H1 (cell line): ENCODE data around the gene CCDC82. TPM values are rescaled to one million over a fixed set of nuclear protein-coding genes. Genes with fewer than 3 reads are reported as not detected.

Experiments
- CTCF ChIA-PET: fragments of 300-600 bp; sonication (Branson Sonifier 250); formaldehyde crosslinking; loops from one replicate; lab custom pipeline; 2021; ENCODE audit not compliant: partially characterized antibody; lab: Charles Lee
- POLR2A ChIA-PET: fragments of 300-600 bp; sonication (Branson Sonifier 250); formaldehyde crosslinking; loops from one replicate; lab custom pipeline; 2021; ENCODE audit warnings: inconsistent platforms; ENCODE audit not compliant: partially characterized antibody; lab: Charles Lee
- DNase-seq, 2 experiments: peaks; one replicate each; pipeline versions ENCODE4 v3.0.0 to v3.0.0-alpha.2; 2010 to 2022; ENCODE audit warnings: low spot score in 2 of 2, low read depth in 1 of 2, mixed read lengths in 1 of 2
- FAIRE-seq: peaks from 2 replicates; lab custom pipeline; 2011; peaks lifted over from hg19 to GRCh38; lab: Jason Lieb, UNC
- H2AFZ ChIP-seq: 2 replicates; pipeline ENCODE4 v1.8.1; 2012; ENCODE audit warnings: low read length, inconsistent platforms
- H2AK5ac ChIP-seq: 2 replicates; pipeline ENCODE4 v1.6.1; 2013; ENCODE audit warnings: low read depth, low read length
- H2BK120ac ChIP-seq: replicated peaks from 2 replicates; pipeline ENCODE3; 2013; ENCODE audit warnings: low read depth, low read length, inconsistent platforms
- H2BK12ac ChIP-seq: 2 replicates; pipeline ENCODE4 v1.6.1; 2013; ENCODE audit warnings: low read depth, low read length
- H2BK15ac ChIP-seq: 2 replicates; pipeline ENCODE4 v1.6.1; 2013; ENCODE audit warnings: low read length
- H2BK20ac ChIP-seq: 2 replicates; pipeline ENCODE4 v1.6.1; 2013; ENCODE audit warnings: low read length
- H2BK5ac ChIP-seq: 2 replicates; pipeline ENCODE4 v1.6.1; 2013; ENCODE audit warnings: low read depth, low read length
- H3K14ac ChIP-seq: 2 replicates; pipeline ENCODE4 v1.6.1; 2013; ENCODE audit warnings: inconsistent platforms; ENCODE audit not compliant: insufficient read length
- H3K18ac ChIP-seq: 2 replicates; pipeline ENCODE4 v1.6.1; 2013; ENCODE audit warnings: low read length; ENCODE audit errors: extremely low read depth
- H3K23ac ChIP-seq: 2 replicates; pipeline ENCODE4 v1.6.1; 2013; ENCODE audit warnings: inconsistent platforms; ENCODE audit not compliant: insufficient read length
- H3K23me2 ChIP-seq: 2 replicates; pipeline ENCODE4 v1.6.1; 2013; ENCODE audit warnings: low read depth, low read length
- H3K27ac ChIP-seq: 2 replicates; pipeline ENCODE4 v1.6.1; 2011; ENCODE audit warnings: low read depth, low read length, inconsistent platforms
- H3K27me3 ChIP-seq, 4 experiments: replicated peaks in 1 of 4; 1 replicate in 1 of 4; 2 replicates in 3 of 4; pipeline versions ENCODE4 v1.6.1 to v1.8.1; 2011 to 2013; ENCODE audit warnings: low read length in 3 of 4, mild to moderate bottlenecking in 3 of 4, inconsistent platforms in 2 of 4, mixed read lengths in 2 of 4, moderate library complexity in 1 of 4; ENCODE audit not compliant: control insufficient read depth in 3 of 4, insufficient read depth in 3 of 4; ENCODE audit errors: extremely low read depth in 1 of 4
- H3K36me3 ChIP-seq, 4 experiments: 2 replicates each; pipeline versions ENCODE4 v1.6.1 to v1.8.1; 2011 to 2013; ENCODE audit warnings: mild to moderate bottlenecking in 4 of 4, low read length in 3 of 4, moderate library complexity in 2 of 4, control low read depth in 1 of 4, inconsistent platforms in 1 of 4; ENCODE audit not compliant: insufficient read depth in 4 of 4, control insufficient read depth in 2 of 4
- H3K4ac ChIP-seq: replicated peaks from 2 replicates; pipeline ENCODE3; 2013; ENCODE audit warnings: low read length, low read depth, mixed read lengths, inconsistent platforms; ENCODE audit not compliant: insufficient read length
- H3K4me1 ChIP-seq, 4 experiments: replicated peaks in 1 of 4; 1 replicate in 1 of 4; 2 replicates in 3 of 4; pipeline versions ENCODE4 v1.6.1 to v1.8.1; 2011 to 2013; ENCODE audit warnings: low read length in 3 of 4, inconsistent platforms in 2 of 4, mixed read lengths in 1 of 4; ENCODE audit not compliant: insufficient read depth in 4 of 4, control insufficient read depth in 3 of 4
- H3K4me2 ChIP-seq, 2 experiments: 2 replicates each; pipeline versions ENCODE4 v1.6.1 to v1.8.1; 2011 to 2013; ENCODE audit warnings: low read depth in 2 of 2, low read length in 2 of 2, control low read depth in 1 of 2, inconsistent platforms in 1 of 2, mild to moderate bottlenecking in 1 of 2; ENCODE audit not compliant: insufficient read depth in 1 of 2
- H3K4me3 ChIP-seq, 4 experiments: fragments of 200-600, 300-600 bp in 1 of 4; sonication (generic), shearing (Covaris generic), sonication (Bioruptor Twin) in 1 of 4; 2 replicates each; pipeline versions ENCODE4 v1.5.1 to v1.8.1; 2011 to 2016; ENCODE audit warnings: low read length in 4 of 4, low read depth in 3 of 4, control low read depth in 2 of 4, inconsistent platforms in 2 of 4, mild to moderate bottlenecking in 2 of 4, mixed read lengths in 1 of 4, moderate library complexity in 1 of 4; ENCODE audit not compliant: insufficient read depth in 2 of 4; ENCODE audit errors: extremely low read depth in 1 of 4
- H3K56ac ChIP-seq: replicated peaks from 2 replicates; pipeline ENCODE3; 2013; ENCODE audit warnings: low read depth, mild to moderate bottlenecking, mixed read lengths, low read length, inconsistent platforms; ENCODE audit not compliant: insufficient read length
- H3K79me1 ChIP-seq: 2 replicates; pipeline ENCODE4 v1.6.1; 2013; ENCODE audit warnings: low read depth, low read length, control low read depth
- H3K79me2 ChIP-seq, 2 experiments: 2 replicates each; pipeline versions ENCODE4 v1.6.1 to v1.8.1; 2012 to 2013; ENCODE audit warnings: low read length in 2 of 2, mild to moderate bottlenecking in 2 of 2, inconsistent platforms in 1 of 2; ENCODE audit not compliant: insufficient read depth in 2 of 2, control insufficient read depth in 1 of 2
- H3K9ac ChIP-seq, 4 experiments: replicated peaks in 1 of 4; 1 replicate in 1 of 4; 2 replicates in 3 of 4; pipeline versions ENCODE4 v1.6.1 to v1.8.1; 2011 to 2013; ENCODE audit warnings: low read depth in 3 of 4, low read length in 3 of 4, control low read depth in 2 of 4, mild to moderate bottlenecking in 2 of 4, moderate library complexity in 2 of 4, inconsistent platforms in 1 of 4; ENCODE audit errors: extremely low read depth in 1 of 4
- H3K9me3 ChIP-seq, 2 experiments: 2 replicates each; pipeline versions ENCODE4 v1.6.1 to v1.8.1; 2012 to 2013; ENCODE audit warnings: mild to moderate bottlenecking in 2 of 2, moderate library complexity in 2 of 2, control low read depth in 1 of 2, inconsistent platforms in 1 of 2, low read depth in 1 of 2, low read length in 1 of 2, mixed read lengths in 1 of 2; ENCODE audit not compliant: insufficient read depth in 2 of 2
- H4K20me1 ChIP-seq, 2 experiments: replicated peaks in 1 of 2; 2 replicates each; pipeline versions ENCODE3 to v1.8.1; 2011 to 2013; ENCODE audit warnings: inconsistent platforms in 2 of 2, low read length in 2 of 2, mild to moderate bottlenecking in 1 of 2; ENCODE audit not compliant: insufficient read depth in 2 of 2, control insufficient read depth in 1 of 2
- H4K5ac ChIP-seq: 2 replicates; pipeline ENCODE4 v1.6.1; 2013; ENCODE audit warnings: low read length, low read depth, mixed read lengths, inconsistent platforms; ENCODE audit not compliant: insufficient read length
- H4K8ac ChIP-seq: 2 replicates; pipeline ENCODE4 v1.8.0; 2013; ENCODE audit warnings: mild to moderate bottlenecking, moderate library complexity, low read length, inconsistent platforms; ENCODE audit not compliant: insufficient read depth; ENCODE audit errors: extremely low read depth
- H4K91ac ChIP-seq: replicated peaks from 2 replicates; pipeline ENCODE3; 2013; ENCODE audit warnings: low read length, mixed read lengths, inconsistent platforms; ENCODE audit not compliant: insufficient read length
- ASH2L ChIP-seq: fragments of 200-600, 300-600 bp; sonication (generic); IDR thresholded peaks from one replicate; pipeline ENCODE4 v1.7.1; 2017; ENCODE audit warnings: low read length
- BACH1 ChIP-seq: IDR thresholded peaks from 2 replicates; pipeline ENCODE4 v1.6.1; 2012; ENCODE audit warnings: low read length, improper control_type of control experiment
- CBX8 ChIP-seq: fragments of 300-800, 300-1000 bp; sonication (generic); IDR thresholded peaks from 2 replicates; pipeline ENCODE4 v1.7.1; 2016; ENCODE audit warnings: low read depth, low read length, borderline replicate concordance
- CTCF ChIP-seq, 3 experiments: IDR thresholded peaks; 1 replicate in 2 of 3; 2 replicates in 1 of 3; pipeline versions ENCODE4 v1.5.1 to v1.6.1; 2011; ENCODE audit warnings: low read length in 3 of 3, mild to moderate bottlenecking in 3 of 3, inconsistent platforms in 2 of 3, low read depth in 1 of 3, moderate library complexity in 1 of 3; ENCODE audit not compliant: insufficient read depth in 1 of 3; ENCODE audit errors: control extremely low read depth in 1 of 3
- HDAC2 ChIP-seq, 2 experiments: fragments of 300-600 bp in 1 of 2; sonication (generic) in 1 of 2; IDR thresholded peaks; 2 replicates each; pipeline ENCODE4 v1.6.1; 2011 to 2012; ENCODE audit warnings: low read depth in 2 of 2, low read length in 2 of 2, mild to moderate bottlenecking in 2 of 2, moderate library complexity in 2 of 2, borderline replicate concordance in 1 of 2, inconsistent platforms in 1 of 2
- KDM4A ChIP-seq: IDR thresholded peaks from one replicate; pipeline ENCODE4 v1.7.1; 2012; ENCODE audit warnings: low read depth, mild to moderate bottlenecking, moderate library complexity, low read length, inconsistent platforms; ENCODE audit not compliant: severe bottlenecking
- RNF2 ChIP-seq: fragments of 200-900, 300-1000 bp; sonication (generic); IDR thresholded peaks from 2 replicates; pipeline ENCODE4 v1.7.1; 2016; ENCODE audit warnings: borderline replicate concordance, low read depth, mild to moderate bottlenecking, antibody characterized with exemption, low read length; ENCODE audit not compliant: poor library complexity, severe bottlenecking; ENCODE audit errors: missing control alignments
- SP1 ChIP-seq: IDR thresholded peaks from 2 replicates; pipeline ENCODE4 v1.6.1; 2011; ENCODE audit warnings: low read depth, low read length
- USF2 ChIP-seq: IDR thresholded peaks from 2 replicates; pipeline ENCODE4 v1.6.1; 2011; ENCODE audit warnings: low read length, improper control_type of control experiment
- WGBS, 2 experiments: shearing (Covaris generic) in 1 of 2; methylation state at CpG; one replicate each; pipeline versions ENCODE4 v1.1.6 to v1.1.7; 2013 to 2015; ENCODE audit warnings: low lambda C conversion rate in 2 of 2, mixed read lengths in 2 of 2, inconsistent platforms in 1 of 2, low coverage in 1 of 2, missing lambda C conversion rate in 1 of 2; ENCODE audit not compliant: insufficient replicate concordance in 2 of 2, insufficient coverage in 1 of 2, insufficient read length in 1 of 2; ENCODE audit errors: extremely low coverage in 1 of 2, missing lambda C conversion rate in 1 of 2; 5-methylcytosine and 5-hydroxymethylcytosine counted together
- polyA plus RNA-seq, 7 experiments: library from polyadenylated mRNA; depleted of rRNA in 3 of 7; stranded (reverse) in 5 of 7; unstranded in 2 of 7; fragments of >200 nt in 5 of 7; fragments of 200-250 nt in 2 of 7; gene quantifications; 1 replicate in 5 of 7; 2 replicates in 1 of 7; 4 replicates in 1 of 7; pipeline versions ENCODE4 v1.2.1 to v1.2.3, GENCODE V29; 2011 to 2013; ENCODE audit warnings: missing spikeins in 2 of 7, mixed read lengths in 2 of 7
- total RNA-seq: library from RNA; stranded (reverse); fragmentation: NEBNext Ultra II Directional; extraction: Animal tissue kit (Norgen Biotek cat#: 25700); gene quantifications from 2 replicates; pipeline ENCODE4 v1.2.1, GENCODE V29; 2021

Gene CCDC82
- total and polyA plus RNA-seq, 2 of the 8 experiments (the other 6 are each of a cell fraction or from before 2014, with no cell fraction given), result 6.0 to 15.2 TPM

GRCh38 chr11:96311120-96311568 lies 78.6 kb downstream of the CCDC82 start:
- Histone ChIP-seq H3K36me3 (no peaks in the 10 kb centered on the region), H2BK15ac (no peak overlapping the region), H3K9ac (no peak overlapping the region), H3K14ac (no peak overlapping the region), H3K4ac (no peak overlapping the region), H3K79me1 (no peaks in the 10 kb centered on the region; the same call in 1 of the 2 replicates), H2BK5ac (no peak overlapping the region), H3K27ac (no peak overlapping the region), H2BK12ac (no peak overlapping the region), H3K4me2 (no peak overlapping the region), H4K20me1 (no peaks in the 10 kb centered on the region), H3K4me1 (peaks cover 0 to 15% (median 10%) of the 10 kb centered on the region in 4 experiments; a peak in 4 of 7 replicates), H3K27me3 (no peaks in the 10 kb centered on the region), H2AFZ (no peak overlapping the region), H3K18ac (no peak overlapping the region), H2AK5ac (no peak overlapping the region), H2BK20ac (no peak overlapping the region), H3K9me3 (no peaks in the 10 kb centered on the region), H3K4me3 (no peak overlapping the region), H4K8ac (no peak overlapping the region), H3K79me2 (no peaks in the 10 kb centered on the region), H3K23ac (no peak overlapping the region), H2BK120ac (no peak overlapping the region), H3K23me2 (no peaks in the 10 kb centered on the region), H3K56ac (no peak overlapping the region), H4K5ac (no peak overlapping the region), H4K91ac (no peak overlapping the region)
- CTCF ChIA-PET, result interaction anchor here (0.6 to 2.5 kb wide), 10 partner anchors 11 to 1132 kb away, joined by 3 to 11 read pairs (median 4); partner anchors contain the start of gene MAML2
- no peak for DNase-seq
- WGBS, 2 experiments, result 100% methylated on average over 2 of the region's 2 CpGs; no CpG with 5 or more reads in 1 of the 2 experiments
- POLR2A ChIA-PET, result interaction anchor here (0.7 kb wide), 1 partner anchor 147 kb away, joined by 3 read pairs; no protein-coding TSS in a partner anchor
- no peak for FAIRE-seq
- no peak for TF ChIP-seq SP1
- TF ChIP-seq USF2, result no peak
- no peak for TF ChIP-seq BACH1
- no peak for TF ChIP-seq KDM4A
- no peak for TF ChIP-seq RNF2
- no peak for TF ChIP-seq CBX8
- TF ChIP-seq CTCF (IDR thresholded peaks at IDR 0.05; ENCODE audit: control extremely low read depth in 1 of 3, insufficient read depth in 1 of 3, low read depth in 1 of 3, low read length in 3 of 3), result no peak
- TF ChIP-seq ASH2L, result no peak
- no peak for TF ChIP-seq HDAC2 (IDR thresholded peaks at IDR 0.05; ENCODE audit: borderline replicate concordance in 1 of 2, low read depth in 2 of 2, low read length in 2 of 2)
